Activated CD4-positive, alpha-beta T cell treated with anti-CD3 and anti-CD28 coated beads, Interleukin-10, Interleukin-2, amounts not matched to agents 100 ng/mL and 50 ng/mL, durations not matched to agents 16 hours and 8 hours (primary cell): ENCODE measurements around the gene EVC2.
A peak's percentile ranks its signal among the peaks of the same experiment; 100 is the strongest.

Experiments
- DNase-seq: peaks from one replicate; pipeline ENCODE4 v3.0.0-alpha.2; 2020

Gene EVC2, protein sequence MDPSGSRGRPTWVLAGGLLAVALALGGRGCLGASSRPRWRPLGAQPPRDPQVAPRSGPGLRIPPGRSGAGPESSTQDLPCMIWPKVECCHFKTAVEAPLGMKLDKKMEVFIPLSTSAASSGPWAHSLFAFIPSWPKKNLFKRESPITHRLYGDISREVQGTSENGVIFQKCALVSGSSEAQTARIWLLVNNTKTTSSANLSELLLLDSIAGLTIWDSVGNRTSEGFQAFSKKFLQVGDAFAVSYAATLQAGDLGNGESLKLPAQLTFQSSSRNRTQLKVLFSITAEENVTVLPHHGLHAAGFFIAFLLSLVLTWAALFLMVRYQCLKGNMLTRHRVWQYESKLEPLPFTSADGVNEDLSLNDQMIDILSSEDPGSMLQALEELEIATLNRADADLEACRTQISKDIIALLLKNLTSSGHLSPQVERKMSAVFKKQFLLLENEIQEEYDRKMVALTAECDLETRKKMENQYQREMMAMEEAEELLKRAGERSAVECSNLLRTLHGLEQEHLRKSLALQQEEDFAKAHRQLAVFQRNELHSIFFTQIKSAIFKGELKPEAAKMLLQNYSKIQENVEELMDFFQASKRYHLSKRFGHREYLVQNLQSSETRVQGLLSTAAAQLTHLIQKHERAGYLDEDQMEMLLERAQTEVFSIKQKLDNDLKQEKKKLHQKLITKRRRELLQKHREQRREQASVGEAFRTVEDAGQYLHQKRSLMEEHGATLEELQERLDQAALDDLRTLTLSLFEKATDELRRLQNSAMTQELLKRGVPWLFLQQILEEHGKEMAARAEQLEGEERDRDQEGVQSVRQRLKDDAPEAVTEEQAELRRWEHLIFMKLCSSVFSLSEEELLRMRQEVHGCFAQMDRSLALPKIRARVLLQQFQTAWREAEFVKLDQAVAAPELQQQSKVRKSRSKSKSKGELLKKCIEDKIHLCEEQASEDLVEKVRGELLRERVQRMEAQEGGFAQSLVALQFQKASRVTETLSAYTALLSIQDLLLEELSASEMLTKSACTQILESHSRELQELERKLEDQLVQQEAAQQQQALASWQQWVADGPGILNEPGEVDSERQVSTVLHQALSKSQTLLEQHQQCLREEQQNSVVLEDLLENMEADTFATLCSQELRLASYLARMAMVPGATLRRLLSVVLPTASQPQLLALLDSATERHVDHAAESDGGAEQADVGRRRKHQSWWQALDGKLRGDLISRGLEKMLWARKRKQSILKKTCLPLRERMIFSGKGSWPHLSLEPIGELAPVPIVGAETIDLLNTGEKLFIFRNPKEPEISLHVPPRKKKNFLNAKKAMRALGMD

GRCh38 chr4:5708449-5709206, at the start of gene EVC2:
TSS of gene EVC2 (minus strand) at chr4:5708559. CDS start at chr4:5708513, 46 bp downstream.
- peak; percentile 47 for DNase-seq

DNA sequence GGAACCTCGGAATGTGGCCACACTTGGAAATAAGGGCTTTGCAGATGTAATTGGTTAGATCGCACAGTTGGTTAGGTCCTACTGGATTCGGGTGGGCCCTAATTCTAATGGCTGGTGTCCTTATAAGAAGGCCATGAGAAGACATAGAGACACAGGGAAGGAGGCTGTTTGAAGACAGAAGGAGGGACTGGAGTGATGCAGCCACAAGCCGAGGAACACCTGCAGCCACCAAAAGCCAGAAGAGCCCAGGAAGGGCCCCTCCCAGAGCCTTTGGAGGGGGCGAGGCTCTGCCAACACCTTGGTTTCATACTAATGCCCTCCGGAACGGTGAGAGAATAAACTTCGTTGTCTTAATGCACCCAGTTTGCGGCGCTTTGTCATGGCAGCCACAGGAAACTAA, 49.6 kb upstream of the EVC2 start:
- DNase-seq: no peak

DNA sequence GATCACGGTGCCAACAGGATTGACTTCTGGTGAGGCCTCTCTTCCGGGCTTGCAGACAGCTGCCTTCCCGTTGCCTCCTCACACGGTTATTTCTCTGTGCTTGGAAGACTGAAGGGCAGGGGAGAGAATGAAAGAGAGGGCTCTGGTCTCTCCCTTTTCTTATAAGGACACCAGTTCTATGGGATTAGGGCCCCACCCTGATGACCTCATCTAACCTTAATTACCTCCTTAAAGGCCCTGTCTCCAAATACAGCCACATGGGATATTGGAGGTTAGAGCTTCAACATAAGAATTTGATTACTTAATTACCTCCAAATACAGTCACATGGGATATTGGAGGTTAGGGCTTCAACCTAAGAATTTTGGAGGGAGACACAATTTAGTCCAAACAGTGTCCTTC, 49.2 kb upstream of the EVC2 start:
- no peak for DNase-seq

- no peak for DNase-seq
Observed at GRCh38 chr4:5757091-5757490, 48.7 kb upstream of the EVC2 start.

DNA sequence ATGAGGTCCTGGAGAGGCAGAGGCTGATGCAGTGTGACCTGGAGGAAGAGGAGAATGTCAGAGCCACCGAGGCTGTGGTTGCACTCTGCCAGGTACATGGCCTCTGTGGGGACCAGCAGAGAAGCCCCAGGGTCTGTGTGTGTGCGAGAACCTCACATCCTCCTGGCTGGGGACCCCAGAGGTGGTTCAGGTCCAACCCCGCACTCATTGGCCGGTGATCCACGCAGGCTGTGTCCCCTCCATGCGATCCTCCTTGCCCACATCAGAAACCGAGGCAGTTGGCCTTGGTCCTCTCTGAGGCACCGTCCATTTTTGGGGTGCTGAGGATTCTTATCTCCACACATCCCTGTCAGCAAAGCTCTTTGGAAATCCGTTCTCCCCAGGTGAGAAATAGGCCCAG, 47.9 kb upstream of the EVC2 start:
- DNase-seq: no peak

DNA sequence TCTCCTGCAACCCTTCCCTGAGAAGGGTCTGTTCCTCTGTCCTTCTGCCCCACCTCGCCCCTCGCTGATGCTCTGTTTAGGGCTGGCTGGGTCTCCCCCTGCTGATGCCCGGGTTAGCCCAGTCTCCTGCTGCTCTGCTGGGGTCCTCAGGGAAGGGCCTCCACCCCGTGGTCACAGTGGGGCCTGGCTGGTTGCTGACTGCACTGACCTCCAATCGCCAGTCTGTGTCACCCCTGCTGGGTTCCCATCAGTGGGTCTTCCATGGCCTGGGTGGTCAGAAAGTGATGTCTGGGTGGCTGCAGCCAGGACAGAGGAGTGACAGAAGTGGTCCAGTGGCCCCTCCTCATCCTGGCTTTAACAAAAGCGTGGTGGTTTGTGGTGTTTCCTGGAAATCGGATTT, 47.3 kb upstream of the EVC2 start:
- no peak for DNase-seq

DNA sequence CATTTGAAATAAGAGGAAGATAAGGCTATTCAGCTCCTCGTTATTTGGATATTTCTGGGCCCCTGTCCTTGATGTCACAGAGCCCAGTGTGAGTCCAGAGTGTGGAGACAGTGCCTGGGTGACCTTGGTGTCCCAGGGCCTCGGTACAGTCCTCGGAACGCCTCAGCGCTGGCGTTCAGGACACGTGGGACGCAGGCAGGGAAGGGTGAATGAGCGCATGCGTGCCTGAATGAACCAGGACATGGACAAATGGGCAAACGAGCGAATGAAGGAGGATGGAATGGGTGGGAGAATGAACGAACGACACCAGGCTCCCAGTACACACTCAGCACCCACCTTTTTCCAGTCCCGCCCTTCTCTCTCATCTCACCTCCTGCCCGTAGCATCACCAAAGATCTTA, 46.8 kb upstream of the EVC2 start:
- DNase-seq: no peak

DNA sequence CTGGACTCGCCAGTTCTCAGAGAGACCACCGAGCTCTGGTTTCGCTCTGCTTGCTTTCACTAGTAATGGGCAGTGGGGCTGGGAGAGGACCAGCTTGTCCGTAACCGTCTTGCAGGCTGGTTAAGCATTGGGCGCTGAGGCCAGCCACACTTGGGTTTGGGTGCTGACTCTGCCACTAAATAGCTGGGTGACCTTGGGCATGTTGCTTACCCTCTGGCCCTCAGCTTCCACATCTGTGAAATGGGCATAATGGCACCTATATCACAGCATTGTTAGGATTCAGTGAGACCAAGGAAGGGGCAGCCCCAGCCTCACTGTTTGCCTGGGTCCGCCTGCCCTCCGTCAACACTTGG, 46.1 kb upstream of the EVC2 start:
- no peak for DNase-seq

GRCh38 chr4:5753766-5754528, 45.6 kb upstream of the EVC2 start:
- no peak for DNase-seq

DNA sequence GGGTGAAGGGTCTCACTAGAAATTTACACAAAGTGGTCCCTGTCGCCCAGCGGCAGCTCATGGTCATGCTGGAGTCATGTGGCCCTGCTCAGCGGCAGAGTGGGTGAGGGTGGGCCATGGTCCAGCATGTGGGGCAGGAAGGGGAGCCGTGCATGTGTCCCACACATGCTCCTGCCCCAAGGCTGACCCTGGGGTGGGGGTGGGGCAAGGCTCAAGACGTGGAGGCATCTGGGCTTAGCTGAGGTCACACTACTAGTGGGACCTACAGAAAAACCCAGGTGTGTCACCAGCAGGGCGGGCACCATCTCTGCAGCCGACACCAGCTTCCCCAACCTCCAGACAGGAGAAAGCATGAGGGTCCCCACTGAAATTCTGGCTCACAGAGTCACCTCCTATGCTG, 45.0 kb upstream of the EVC2 start:
- no peak for DNase-seq

DNA sequence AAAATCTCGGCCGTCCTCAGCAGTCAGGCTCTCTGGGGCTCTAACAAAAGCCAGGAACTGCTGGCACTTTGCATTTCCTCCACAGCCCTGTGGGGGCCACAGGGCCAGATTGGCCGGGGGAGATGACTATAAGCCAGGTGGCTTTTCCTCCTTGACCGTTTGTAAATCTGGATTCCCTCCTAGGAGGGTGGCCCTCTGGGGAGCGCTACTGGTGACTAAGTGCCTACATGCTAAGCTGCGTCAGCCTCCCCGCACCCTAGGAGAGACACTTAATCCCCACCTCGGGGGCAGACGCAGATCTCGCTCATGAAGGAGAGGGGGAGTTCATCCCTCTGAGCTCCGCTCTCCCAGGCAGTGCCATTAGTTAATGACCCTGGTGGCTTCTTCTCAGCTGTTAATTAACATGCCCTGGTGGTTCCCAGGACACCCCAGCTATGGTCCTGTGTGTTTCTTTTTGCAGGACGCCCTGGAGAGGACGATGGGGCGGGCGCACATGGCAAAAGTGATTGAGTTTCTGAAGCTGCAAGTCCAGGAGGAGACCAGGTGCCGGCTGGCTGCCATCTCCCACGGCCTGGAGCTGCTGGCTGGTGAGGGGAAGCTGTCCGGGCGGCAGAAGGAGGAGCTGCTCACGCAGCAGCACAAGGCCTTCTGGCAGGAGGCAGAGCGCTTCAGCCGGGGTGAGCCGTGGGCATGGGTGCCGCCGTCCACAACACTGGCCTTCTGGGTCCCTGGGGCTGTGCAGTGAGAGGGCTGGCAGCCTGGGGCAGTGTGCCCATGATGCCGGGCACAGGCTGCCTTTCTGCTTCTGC, 44.2 kb upstream of the EVC2 start:
- DNase-seq: no peak

- no peak for DNase-seq
Observed at GRCh38 chr4:5751666-5752375, 43.5 kb upstream of the EVC2 start.

- DNase-seq: no peak
Observed at GRCh38 chr4:5750946-5751665, 42.7 kb upstream of the EVC2 start.

DNA sequence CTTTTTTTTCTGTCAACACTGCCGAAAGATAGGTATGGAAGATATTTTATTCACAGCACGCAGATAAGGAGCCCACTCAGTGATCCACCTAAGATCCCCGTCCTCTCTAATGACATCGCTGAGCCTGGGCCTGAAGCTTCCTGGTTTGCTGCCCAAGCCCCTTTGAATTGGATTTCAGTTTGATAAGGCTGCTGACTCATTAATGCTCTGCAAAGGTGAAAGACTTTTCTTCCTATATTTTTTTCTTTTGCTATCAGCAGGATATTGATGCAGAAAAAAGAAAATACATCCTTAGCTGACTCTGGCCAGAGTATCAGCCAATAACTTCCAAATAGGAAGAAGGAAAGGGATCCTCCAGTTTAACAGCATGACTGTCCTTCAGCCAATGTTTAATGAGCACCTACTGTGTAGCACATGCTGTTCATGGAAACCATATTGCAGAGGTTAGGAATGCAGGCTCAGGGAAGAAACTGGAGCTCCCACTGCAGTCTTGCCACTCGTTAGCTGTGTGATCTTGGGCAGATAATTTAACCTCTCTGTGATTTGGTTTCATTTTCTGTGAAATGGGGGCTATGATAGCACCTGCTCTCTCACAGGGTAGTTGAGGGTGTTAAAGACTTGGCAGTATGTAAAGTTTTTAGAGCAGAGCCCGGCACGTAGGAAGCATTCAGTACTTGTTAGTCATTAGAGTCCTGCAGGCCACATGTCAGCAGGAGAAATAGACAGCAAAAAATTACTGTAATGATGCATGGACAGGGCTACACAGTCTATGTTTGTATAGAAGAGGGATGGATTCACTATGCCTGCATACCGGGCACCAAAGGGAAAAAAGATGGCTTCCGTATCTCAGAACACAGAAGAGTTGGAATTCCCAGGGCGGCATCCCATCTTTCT, 41.9 kb upstream of the EVC2 start:
- DNase-seq: no peak

GRCh38 chr4:5749568-5749967, 41.2 kb upstream of the EVC2 start:
- no peak for DNase-seq

DNA sequence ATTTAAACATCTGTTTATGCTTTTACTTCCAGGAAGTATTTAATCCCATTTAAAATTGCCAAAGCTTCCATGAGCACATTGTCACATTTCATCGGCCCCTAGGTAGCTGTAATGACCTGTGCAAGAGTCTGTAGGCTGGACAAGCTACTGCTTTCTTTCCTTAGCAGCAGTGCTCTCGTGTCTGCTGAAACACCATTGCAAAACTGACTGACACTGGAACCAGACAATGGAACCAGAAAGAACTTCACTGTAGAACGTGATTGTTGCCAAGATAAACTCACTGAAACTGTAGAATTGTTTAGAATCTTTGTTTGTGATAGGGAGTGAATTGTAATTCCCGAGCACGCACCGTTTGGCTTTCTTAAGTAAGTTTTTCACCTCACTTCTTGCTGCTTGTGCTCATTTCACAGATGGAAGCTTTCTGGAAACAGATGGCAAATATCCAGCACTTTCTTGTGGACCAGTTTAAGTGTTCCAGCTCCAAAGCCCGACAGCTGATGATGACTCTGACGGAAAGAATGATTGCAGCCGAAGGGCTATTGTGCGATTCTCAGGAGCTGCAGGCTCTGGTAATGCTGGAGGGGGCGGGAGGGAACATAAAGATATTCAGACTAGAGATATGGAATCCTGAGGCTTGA, 39.5 kb upstream of the EVC2 start:
- DNase-seq: no peak

GRCh38 chr4:5746829-5747737, 38.7 kb upstream of the EVC2 start:
- DNase-seq: no peak
